GM12891 (cell line): ENCODE results near the gene CHPF2.

Source experiments
- PAX5 ChIP-seq: IDR thresholded peaks from 2 replicates; pipeline ENCODE4 v1.6.1; 2011; ENCODE audit warnings: low read length, moderate library complexity, mild to moderate bottlenecking; ENCODE audit not compliant: insufficient read depth, severe bottlenecking
- POLR2A ChIP-seq: IDR thresholded peaks from 2 replicates; pipeline ENCODE4 v1.6.1; 2011; ENCODE audit warnings: low read depth, low read length, control low read depth
- POLR2AphosphoS5 ChIP-seq: IDR thresholded peaks from 2 replicates; pipeline ENCODE4 v1.6.1; 2011; ENCODE audit warnings: low read depth, low read length, control low read depth
- TAF1 ChIP-seq: IDR thresholded peaks from 2 replicates; pipeline ENCODE4 v1.6.1; 2011; ENCODE audit warnings: low read depth, low read length, control low read depth

DNA sequence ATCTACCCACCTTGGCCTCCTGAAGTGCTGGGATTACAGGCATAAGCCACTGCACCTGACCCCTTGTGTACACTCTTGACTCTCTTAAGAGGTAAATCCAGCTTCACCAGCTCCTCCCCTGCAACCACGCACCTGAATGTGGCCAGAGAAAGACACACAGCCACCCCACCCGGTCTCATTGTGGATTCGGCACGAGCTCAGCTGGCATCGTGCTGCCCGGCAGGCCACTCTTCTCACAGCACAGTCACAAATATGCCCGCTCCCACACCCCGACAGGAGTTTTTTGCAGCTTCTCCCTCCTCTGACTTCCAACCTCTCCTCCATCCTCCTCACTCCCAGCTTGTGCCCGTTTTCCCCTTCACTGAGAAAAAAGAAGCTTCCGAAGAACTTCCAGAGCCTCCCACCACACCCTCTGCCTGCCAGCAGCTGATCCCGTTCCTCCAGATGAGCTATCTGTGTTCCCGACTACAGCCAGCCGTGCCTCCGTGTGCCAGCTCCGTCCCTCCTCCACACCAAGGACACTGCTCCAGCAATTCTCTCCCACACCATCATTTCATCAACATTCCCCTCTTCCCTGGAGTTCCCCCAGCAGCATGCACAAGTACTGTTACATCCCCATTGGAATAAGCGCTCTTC lies 24.2 kb downstream of the CHPF2 start:
- TF ChIP-seq POLR2A = no peak
- no peak for TF ChIP-seq TAF1
- TF ChIP-seq PAX5 = no peak
- TF ChIP-seq POLR2AphosphoS5 = no peak
